Left kidney (tissue), 2 donors: ENCODE results near the gene TUBB. TPM values are rescaled to one million over a fixed set of nuclear protein-coding genes. Genes with fewer than 3 reads are reported as not detected.
"Not testable (repeated sequence)": the region's sequence is repeated elsewhere in the genome, so short reads cannot be mapped to it uniquely, and the experiment has no call there.

ENCODE experiments used
- DNase-seq: peaks from one replicate; pipeline ENCODE4 v3.0.0-alpha.2; 2013
- polyA plus RNA-seq: library from polyadenylated mRNA; unstranded; fragments of 120-200 nt; gene quantifications from one replicate; pipeline ENCODE4 v1.2.1, GENCODE V29; 2013; ENCODE audit not compliant: insufficient read length

TUBB gene
- polyA plus RNA-seq, 1 donor = 1,353 TPM

GRCh38 chr6:30716879-30717128, 3.3 kb upstream of the TUBB start:
- DNase-seq = peak; percentile 20

GRCh38 chr6:30717129-30717844, 2.9 kb upstream of the TUBB start, which contains the start of gene MDC1:
Gene MDC1, minus strand, starts transcription at chr6:30717281. Its CDS starts 2,106 bp downstream, at chr6:30715175.
- DNase-seq = peak; percentile 99

- DNase-seq = not testable (repeated sequence)
These were observed 2.1 kb upstream of the TUBB start for GRCh38 chr6:30717845-30718720.

- DNase-seq = no peak
These were observed 796 bp upstream of the TUBB start for GRCh38 chr6:30719356-30719755.

GRCh38 chr6:30720738-30721197, 616 bp downstream of the TUBB start:
- DNase-seq = no peak

GRCh38 chr6:30721198-30722024, 1.3 kb downstream of the TUBB start:
- peak; percentile 89 for DNase-seq

- DNase-seq = not testable (repeated sequence)
These were observed 1.8 kb downstream of the TUBB start for GRCh38 chr6:30722025-30722279.

GRCh38 chr6:30722280-30723112, 2.3 kb downstream of the TUBB start:
- peak; percentile 75 for DNase-seq

- not testable (repeated sequence) for DNase-seq
These were observed 3.1 kb downstream of the TUBB start for GRCh38 chr6:30723159-30723842.

GRCh38 chr6:30723843-30724741, 3.9 kb downstream of the TUBB start:
- not testable (repeated sequence) for DNase-seq

GRCh38 chr6:30724906-30725667, 4.9 kb downstream of the TUBB start:
- no peak for DNase-seq

GRCh38 chr6:30725713-30726505, 5.8 kb downstream of the TUBB start:
- no peak for DNase-seq

- DNase-seq = no peak
These were observed 6.6 kb downstream of the TUBB start for GRCh38 chr6:30726506-30727413.

- DNase-seq = no peak
These were observed 7.9 kb downstream of the TUBB start for GRCh38 chr6:30727920-30728553.

GRCh38 chr6:30730601-30731435, 10.7 kb downstream of the TUBB start:
- no peak for DNase-seq
